GM21447 (cell line): Measurements from ENCODE around the gene MYLK2.

ENCODE experiments used
- ATAC-seq: cut with Tn5 transposase; IDR thresholded peaks from one replicate; pipeline ENCODE4 v1.9.1; 2021; ENCODE audit not compliant: unreplicated experiment

Gene MYLK2

DNA sequence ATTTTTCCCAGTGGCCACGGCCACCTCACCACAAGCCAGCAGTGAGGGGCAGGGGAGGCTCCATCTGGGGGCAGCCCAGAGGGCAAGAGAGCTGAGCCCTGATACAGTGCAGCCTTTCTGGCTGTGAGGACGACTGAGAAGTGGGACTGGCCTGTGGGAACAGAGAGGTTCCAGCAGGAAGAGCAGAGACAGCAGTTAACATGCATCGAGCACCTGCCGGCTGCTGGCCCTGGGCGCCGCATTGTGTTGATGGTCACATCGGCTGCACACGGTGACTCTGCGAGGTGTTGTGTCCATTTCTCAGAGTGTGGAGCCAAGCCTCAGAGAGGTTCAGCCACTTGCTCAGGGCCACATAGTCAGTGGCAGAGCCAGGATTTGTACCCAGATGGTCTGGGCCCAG, 16.4 kb downstream of the MYLK2 start:
- ATAC-seq: no peak

DNA sequence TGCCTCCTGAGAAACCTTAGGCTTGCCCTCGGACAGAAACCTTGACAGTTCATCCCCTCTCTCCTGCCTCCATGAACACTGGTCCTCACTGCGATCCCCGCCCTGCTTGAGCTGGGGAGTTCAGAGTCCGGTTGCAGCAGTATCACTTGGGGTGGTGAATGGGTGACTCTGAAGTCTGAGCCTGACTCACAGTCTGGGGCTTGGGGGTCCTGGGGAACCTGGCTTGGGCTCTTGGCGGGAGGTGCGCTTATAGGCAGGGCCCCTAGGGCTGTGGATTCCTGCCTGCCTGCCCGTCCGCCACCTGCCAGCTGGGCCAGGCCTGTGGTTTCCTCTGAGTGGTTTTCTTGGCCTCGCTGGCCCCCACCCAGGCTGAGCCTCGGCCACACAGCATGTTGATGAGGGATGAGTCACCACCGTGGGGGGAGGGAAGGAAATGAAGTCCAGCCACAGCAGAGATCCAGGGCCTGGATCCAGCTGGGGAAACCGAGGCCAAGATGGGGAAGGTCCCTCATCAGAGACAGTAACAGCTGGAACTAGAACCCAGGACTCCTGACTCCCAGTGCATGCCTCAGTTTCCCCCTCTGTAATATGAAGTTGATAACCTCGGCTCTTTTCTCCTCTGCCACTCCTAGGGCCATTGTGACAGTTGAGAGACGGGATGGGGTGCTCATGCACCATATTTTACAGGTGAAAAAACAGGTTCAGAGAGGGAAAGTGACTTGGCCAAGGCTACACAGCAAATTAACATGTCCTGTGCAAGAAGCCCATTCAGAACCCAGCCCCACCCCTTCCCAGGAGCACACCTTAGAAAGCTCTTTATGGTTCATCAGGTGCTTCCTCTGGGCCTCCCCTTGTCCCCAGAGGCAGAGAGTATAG, 17.1 kb downstream of the MYLK2 start:
- peak; percentile 94 for ATAC-seq

DNA sequence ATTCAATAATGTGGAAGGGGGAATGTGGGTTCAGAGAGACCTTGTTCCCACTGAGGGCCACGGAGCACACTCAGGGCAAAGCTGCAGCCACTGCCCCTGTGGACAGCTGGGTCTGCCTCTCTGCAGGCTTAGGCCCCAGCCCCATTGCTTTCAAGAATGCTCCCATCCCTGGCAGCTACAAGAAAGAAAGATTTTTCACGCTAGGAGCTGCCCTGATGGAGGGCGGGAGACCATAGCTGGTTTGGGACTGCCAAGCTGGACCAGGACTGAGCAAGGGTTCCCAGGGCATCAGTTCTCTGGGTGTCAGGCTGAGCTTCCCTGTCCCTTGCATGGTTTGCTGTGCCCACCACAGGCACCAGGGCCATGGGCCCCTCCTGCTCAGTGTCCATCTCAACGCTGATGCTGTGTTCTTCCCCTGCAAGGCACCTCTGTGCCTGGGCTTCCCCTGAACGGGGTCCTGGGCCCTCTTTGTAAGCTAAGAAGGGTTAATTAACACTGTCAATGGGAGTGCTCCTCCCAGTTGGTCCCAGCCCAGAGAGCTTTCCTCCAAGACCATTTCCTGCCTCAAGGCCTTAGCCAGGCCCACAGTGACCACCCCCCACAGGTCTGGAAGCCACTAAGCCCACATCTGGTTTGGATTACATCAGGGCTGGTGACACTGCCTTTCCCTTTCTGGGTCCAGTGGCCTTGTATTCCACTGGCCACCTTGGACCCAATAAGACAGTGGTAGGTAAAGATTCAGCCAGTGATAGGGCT, 17.9 kb downstream of the MYLK2 start:
- ATAC-seq: no peak

DNA sequence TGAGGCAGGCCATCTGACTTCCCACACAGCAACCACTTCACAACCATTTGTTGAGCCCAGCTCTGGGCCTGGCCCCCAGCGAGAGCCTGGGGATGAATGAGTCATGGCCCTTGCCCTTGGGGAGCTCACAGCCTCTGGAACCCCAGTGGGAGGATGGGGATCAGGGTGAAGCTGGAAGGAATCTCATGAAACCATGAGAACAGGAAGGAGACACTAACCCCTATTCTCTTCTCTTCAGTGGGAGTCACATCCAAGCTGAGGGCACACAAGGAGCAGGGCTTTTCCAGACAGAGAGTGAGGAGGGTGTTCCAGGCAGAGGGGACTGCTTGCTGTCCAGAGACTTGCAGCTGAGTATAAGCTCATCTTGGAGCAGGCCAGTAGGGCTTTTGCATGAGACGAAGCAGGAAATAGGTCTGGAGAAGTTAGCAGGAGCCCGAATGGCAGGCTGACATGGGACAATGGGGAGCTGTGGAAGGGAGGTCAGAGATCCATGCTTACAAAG, 18.8 kb downstream of the MYLK2 start:
- ATAC-seq: no peak

DNA sequence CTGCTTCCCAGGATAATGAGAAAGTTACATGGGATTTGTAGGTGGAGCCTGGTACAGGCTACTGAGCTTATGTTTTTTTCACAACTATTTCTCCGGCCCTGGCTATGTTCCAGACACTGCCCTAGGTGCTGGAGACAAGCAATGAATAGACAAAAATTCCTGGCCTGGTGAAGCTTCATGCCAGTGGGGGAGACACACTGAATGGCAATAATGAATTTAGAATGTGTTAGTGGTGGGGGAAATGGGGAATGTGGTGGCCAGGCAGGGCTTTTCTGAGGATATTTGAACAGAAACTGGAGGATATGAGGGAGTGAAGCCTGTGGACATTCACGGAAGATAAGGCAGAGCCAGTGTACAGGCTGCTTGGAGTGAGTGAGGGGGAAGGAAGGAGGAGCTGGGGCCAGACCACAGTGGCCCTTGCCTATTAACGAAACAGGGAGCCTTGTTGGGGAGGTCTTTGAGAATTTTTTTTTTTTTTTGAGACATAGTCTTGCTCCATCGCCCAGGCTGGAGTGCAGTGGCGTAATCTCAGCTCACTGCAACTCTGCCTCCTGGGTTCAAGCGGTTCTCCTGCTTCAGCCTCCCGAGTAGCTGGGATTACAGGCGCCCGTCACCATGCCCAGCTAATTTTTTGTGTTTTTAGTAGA, 19.6 kb downstream of the MYLK2 start:
- ATAC-seq: no peak

DNA sequence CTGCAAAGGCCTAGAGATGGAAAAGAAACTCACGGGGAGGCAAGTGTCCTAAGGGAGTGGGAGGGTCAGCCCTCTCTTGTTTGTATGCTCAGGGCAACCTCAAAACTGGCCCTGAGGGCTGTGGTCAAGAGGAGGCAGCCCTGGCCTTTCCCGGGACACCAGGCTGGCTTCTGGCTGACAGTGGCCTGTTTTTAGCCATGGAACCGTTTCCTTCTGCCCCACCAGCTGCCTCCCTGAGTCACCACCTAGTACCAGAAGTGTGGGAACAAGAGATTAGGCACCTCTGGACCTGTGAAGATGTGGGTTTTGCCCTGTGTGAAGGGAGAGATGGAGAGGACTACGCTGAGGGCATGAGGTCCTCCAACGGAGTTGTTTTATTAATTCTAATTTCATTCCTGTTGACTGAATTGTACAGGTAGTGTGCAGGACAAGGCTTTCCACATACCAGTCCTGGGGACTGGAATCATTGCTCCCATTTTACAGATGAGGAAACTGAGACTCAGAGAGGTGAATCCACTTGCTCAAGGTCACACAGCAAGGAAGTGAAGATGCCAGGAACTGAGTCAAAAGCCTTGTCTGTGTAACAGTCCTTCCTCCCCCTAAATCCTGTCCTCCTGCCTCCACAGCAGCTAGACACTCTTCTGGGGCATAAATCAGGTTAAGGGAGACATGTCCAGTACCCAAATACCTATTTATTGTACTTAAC, 20.8 kb downstream of the MYLK2 start:
- no peak for ATAC-seq

DNA sequence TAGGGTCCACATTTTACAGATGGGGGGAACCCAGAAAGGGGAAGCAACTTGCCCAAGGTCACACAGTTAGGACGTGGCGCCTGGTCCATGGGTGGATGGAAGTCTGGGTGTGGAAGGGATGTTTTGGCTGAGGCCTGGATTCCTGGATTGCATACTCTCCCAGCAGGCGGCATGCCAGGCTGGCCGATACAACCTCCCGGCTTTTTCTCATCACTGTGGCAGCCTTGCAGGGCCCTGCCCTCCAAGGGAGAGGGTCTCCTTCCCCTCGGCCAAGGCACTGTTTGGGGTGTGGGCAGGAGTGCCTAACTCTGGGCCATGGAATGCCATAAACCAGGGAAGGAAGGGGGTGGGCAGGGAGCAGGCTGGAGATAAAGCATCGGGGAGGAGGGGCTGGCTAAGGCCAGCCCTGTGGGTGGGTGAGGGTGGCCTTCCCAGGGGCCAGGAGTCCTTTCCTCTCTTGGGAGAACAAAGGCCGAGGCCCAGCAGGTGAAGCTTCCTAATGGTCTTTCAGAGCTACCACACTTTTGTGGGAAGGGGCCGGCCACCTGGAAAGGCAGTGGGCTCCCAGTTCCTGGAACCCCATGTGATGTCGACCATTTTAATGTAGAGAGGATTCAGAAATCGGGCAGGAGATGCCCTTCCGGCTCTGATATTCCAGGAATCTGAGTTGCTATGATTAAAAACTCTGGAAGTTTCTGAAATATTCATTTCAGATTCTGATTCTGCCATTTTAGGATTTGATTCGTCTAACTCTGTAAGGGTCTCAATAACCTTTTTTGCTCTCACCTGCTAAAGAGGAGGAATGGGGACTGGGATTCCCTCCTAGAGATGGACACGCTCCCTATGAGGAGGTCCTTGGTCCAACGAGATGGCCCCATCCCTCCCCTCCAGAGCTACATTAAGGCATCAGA, 22.0 kb downstream of the MYLK2 start:
- ATAC-seq: no peak

DNA sequence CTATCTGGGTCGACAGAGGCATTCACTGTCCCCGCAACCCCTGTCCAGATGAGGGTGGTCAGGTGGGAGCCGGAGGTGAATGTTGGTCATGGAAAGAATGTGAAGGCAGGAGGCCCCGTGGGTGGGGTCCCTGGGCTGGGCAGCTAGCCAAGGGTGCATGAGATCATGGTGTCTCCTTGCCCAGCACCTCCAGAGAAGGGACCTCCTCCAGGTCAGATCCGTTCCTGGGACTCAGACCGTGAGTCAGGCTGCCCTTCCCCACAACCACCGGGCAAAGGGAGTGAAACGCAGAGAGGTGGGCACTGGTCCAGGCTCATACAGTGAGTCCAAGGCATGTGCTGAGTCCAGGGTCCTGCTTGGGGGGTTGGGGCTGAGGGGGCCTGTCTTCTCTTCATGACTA, 22.8 kb downstream of the MYLK2 start:
- ATAC-seq: no peak

DNA sequence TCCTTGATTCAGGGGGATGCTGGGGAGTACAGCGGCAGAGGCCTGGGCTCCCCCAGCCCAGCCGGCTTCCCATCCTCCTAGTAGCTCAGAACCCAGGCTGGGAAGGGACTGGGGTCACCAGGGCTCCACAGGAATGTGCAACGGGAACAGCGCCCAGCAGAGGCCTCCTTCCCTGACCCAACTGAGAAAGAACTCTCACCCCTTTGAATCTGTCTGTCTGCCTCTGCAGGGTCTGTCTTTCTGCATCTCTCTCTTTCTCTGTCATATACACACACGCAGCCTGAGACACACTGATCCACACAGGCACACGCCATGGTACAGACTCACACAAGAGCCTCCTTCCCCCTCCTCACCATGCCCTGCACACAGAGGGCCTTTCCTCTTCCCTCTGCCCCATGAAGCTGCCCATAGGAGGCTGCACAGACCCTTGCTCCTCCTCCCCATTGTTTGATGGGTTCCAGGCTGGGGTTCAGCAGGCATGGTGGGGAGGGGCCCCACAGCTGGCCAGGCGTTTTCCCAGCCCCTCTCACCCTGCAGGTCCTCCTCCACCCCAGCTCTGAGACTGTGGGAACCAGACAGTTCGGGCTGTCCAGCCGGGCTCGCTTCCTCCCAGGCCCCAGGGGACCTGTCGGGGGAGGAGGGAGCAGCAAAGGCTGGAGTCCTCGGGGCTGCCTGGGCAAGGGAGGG, 23.5 kb downstream of the MYLK2 start:
- no peak for ATAC-seq

DNA sequence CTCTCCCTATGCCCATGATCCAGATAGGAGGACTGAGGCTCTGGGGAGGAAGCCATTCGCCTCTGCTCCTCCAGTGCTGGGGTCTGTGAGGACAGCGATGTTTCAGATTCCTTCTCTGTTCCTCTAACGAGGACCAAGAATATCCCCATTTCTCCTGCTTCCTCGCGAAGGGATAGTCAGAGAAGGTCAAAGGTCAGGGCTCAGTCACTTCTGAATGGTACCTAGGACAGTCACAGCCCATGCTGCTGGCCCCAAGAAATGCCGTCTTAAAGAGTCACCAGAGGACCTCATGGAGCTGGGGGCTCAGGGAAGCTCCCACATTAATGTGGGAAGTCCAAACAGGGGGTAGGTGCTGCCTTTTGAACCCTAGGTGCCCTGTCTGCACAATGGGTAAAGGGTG, 24.1 kb downstream of the MYLK2 start:
- no peak for ATAC-seq

DNA sequence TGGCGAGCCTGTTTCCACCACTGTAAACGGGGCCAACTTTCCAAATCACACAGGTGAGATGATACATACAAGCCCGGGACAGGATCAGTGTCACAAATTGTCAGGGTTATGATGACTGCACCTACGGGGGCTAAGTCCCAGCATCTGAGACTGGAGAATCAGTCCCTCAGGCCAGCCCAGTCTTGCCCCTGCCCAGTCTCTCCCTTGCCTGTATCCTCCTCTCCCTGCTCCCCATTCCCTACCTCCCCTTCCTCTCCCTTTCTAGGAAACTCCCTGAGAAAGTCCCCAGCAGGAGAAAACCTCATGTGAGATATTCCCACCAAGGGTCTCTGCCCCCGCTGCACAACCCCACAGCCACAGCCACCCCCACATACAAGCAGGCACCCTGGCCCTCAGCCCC, 24.7 kb downstream of the MYLK2 start:
- no peak for ATAC-seq

DNA sequence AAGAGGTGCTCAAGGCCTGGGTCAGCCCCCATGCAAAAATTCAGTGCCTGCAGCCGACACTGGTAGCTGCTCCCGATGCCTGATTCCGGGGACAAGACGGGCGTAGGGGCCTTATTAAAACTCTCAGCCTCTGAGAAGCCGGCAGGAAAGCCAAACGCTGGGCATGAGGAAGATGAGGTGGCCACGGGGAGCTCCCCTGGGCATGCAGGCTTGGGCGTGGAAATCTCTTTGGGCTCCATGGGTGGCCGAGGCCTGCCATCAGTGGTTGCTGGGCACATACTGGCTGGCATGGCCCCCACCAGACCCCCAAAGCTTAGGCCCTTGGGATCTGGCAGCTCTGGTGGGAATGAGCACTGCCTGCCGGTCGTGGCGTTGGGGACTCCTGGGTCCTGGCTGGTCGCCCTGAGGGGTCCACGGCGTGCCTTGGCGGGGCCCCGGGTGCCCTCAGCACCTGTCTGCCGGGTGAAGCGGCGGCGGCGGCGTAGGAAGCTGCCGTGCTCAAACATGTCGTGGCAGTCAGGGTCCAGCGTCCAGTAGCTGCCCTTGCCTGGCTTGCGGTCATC, 25.7 kb downstream of the MYLK2 start:
- ATAC-seq: no peak

DNA sequence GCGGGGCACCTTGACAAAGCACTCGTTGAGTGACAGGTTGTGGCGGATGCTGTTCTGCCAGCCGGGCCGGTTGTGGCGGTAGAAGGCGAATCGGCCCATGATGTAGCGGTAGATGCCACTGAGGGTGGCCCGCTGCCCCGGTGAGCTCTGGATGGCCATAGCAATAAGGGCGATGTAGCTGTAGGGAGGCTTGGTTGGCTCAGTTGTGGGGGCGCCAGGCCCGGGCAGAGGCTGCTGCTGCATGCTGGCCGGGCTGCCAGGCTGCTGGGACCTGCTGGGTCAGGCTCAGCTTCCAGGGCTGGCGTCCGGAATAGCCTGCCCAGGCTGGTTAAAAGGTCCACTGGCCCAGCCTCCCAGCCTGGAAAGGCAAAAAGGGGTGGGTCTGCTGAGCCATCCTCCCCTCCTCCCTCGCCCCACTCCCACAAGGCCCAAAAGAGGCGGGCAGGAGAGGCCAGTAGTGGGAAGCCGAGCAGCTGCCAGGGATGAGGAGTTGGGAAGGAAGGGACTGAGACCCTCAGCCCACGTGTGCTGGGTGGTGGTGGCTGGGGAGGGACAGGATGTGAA, 26.2 kb downstream of the MYLK2 start, which contains the start of gene FOXS1:
Gene FOXS1 (minus strand): TSS at position 305 of the 564 bp plus-strand sequence. CDS start 62 bp downstream, at position 243.
- no peak for ATAC-seq

DNA sequence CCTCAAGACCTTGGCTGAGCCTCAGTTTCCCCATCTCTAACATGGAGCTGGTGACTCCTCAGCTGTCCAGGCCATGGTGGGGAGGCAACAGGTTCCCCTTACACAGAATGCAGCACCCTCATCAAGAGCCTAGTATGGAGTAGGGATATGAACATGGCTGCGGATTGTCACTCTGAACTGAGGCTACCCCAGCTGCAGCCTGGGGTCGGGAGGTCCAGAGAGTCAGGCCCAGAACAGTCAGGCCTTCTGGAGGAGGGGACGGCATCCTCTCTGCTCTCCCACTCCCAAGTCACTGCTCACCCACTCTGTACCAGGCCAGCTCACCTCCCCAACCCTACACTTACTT, 27.6 kb downstream of the MYLK2 start:
- no peak for ATAC-seq

DNA sequence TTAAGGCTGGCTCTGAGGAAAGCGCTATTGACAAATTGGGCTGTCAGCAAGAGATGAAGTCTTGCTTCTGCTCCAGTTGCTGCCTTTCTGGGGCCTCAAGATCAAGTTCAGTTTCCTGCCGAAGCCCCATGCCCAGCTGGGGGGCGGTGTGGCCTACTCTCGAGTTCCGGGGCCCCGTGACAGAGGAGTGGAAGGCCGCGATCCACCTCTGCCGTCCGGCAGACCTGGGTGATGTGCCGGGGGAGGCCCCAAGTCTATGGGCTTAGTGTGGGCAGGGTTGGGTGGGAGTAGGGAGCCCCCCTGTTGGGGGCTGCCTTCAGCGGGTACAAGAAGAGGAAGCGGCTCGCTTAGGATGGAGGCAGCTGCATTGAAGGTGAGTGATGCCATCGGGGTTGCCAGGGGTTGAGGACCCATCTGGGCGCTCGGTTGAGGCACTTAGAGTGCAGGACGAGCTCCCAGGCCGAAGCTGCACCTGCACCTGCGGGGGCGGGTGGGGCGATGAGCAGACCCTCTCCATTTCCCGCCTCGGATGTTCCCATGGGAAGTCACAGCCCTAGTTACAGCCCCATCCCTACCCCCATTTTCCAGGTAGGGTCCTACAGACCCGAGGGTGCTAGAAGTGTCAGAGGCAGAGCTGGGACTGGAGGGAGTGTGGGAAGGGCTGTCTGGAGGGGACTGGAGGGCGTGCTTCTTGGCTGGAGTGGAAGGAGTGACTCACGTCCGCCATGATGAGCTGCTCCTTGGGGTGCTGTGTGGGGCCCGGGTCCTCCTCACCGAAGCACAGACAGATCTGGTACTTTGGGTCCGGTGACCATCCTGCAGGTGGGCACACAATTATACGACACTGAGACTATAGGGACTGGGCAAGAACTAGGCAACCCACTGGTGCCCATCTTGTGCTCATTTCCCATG, 29.2 kb downstream of the MYLK2 start:
- no peak for ATAC-seq

DNA sequence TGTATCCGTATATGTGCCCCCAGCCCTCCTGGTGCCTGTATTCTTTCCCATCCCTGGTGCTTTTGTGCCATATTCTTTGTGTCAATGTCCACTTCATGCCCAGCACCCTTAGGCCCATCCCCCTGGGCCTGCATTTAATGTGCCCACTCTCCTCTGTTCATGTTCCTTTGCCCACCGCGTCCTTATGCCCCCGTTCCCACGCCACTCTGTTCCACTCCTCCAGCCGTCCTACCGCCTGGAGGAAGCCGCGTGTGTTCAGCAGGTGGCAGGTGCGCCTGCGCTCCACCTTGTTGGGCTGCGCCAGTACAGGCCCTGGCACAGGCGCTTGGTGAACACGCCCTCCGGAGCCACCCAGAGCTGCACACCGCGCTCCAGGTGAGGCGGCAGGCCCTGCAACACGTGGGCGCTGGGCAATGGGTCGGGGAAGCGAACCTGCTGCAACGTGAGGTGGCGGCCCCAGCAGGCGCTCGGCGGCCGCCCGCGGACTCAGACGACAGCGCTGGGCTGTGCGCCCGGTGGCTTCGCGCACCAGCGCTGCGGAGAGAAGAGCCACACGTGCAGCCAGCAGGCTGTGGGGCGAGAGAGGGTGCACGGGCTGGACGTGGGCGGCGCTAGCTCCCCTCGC, 30.3 kb downstream of the MYLK2 start:
- ATAC-seq: no peak

DNA sequence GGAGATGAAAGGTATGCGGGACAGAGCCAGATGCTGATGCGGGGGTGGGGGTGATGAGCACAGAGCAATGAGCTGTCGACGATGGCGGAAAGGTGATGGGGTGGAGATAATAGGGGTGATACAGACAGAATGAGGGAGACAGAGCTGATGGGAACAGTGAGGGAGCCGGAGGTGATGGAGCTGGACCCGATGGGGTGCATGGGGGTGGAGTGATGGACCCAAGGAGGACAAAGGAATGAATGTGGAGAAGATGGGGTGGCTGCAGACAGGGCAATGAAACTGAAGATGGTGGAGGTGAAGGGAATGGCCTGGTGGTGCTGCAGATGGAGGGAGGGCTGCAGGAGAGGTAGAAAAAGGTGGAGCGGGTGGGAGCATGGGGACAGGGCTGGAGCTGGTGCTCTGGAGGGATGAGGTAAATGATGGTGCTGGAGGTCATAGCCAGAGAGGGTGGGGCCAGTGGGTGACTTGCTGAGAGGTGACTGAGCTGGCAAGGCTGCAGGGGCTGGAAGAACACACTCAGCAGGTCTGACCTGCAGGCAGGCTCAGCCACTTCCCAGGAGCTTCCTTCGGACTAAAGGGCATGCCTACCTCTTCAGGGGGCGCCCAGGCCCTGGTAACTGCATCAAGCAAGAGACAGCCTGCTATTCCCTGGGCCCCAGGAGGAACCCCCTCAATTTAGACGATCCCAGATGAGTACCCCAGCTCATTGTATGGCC, 32.2 kb downstream of the MYLK2 start:
- ATAC-seq: no peak
